HepG2 (cell line): ENCODE results near the gene KIAA0930. TPM values are rescaled to one million over a fixed set of nuclear protein-coding genes. Genes with fewer than 3 reads are reported as not detected.
A peak's percentile ranks its signal among the peaks of the same experiment; 100 is the strongest.

ENCODE experiments used
- ATF4 ChIP-seq, 2 experiments: fragments of 450-650 bp in 1 of 2; sonication (generic) in 1 of 2; formaldehyde crosslinking; IDR thresholded peaks; 2 replicates each; pipeline versions ENCODE4 v1.5.0 to v1.8.0; 2020 to 2022; ENCODE audit warnings: mild to moderate bottlenecking in 1 of 2, missing genetic modification reagents in 1 of 2
- BATF2 ChIP-seq: sonication (generic); formaldehyde crosslinking; IDR thresholded peaks from 2 replicates; pipeline ENCODE4 v1.8.0; 2022; ENCODE audit warnings: mild to moderate bottlenecking, missing genetic modification reagents, moderate library complexity
- HOXA3 ChIP-seq: sonication (generic); formaldehyde crosslinking; IDR thresholded peaks from 2 replicates; pipeline ENCODE4 v1.5.0; 2020; ENCODE audit warnings: missing genetic modification reagents
- JUND ChIP-seq: sonication (generic); formaldehyde crosslinking; IDR thresholded peaks from 2 replicates; pipeline ENCODE4 v1.8.0; 2022; ENCODE audit warnings: mild to moderate bottlenecking, missing genetic modification reagents
- NBN ChIP-seq: fragments of 450-650 bp; conservative IDR thresholded peaks from 2 replicates; pipeline ENCODE4 v1.6.1; 2017
- PAXIP1 ChIP-seq: sonication (generic); formaldehyde crosslinking; conservative IDR thresholded peaks from 2 replicates; pipeline ENCODE4 v1.4.0; 2020; ENCODE audit warnings: mild to moderate bottlenecking, missing genetic modification reagents, moderate library complexity
- SNRNP70 ChIP-seq: fragments of 200-400 bp; formaldehyde crosslinking; IDR thresholded peaks from 2 replicates; pipeline ENCODE4 v1.6.1; 2017; ENCODE audit warnings: mild to moderate bottlenecking, low read depth, low read length, moderate library complexity
- TBX3 ChIP-seq: fragments of 450-650 bp; IDR thresholded peaks from 2 replicates; pipeline ENCODE4 v1.6.1; 2017; ENCODE audit warnings: antibody characterized with exemption, mild to moderate bottlenecking, inconsistent platforms, borderline replicate concordance
- ZNF10 ChIP-seq: sonication (generic); formaldehyde crosslinking; IDR thresholded peaks from 2 replicates; pipeline ENCODE4 v1.4.0; 2020; ENCODE audit warnings: mild to moderate bottlenecking, low read depth, missing genetic modification reagents, borderline replicate concordance
- ZNF362 ChIP-seq: sonication (generic); formaldehyde crosslinking; IDR thresholded peaks from 2 replicates; pipeline ENCODE4 v1.4.0; 2020; ENCODE audit warnings: missing genetic modification reagents, mild to moderate bottlenecking, borderline replicate concordance
- ZNF446 ChIP-seq: sonication (generic); formaldehyde crosslinking; IDR thresholded peaks from 2 replicates; pipeline ENCODE4 v1.5.0; 2020; ENCODE audit warnings: mild to moderate bottlenecking, missing genetic modification reagents
- polyA plus RNA-seq, 8 experiments: library from polyadenylated mRNA; depleted of rRNA in 3 of 8; stranded (reverse) in 7 of 8; unstranded in 1 of 8; fragments of >200 nt; fragmentation: Illumina TruSeq in 4 of 8; extraction: Trizol in 4 of 8; gene quantifications; 2 replicates each; pipeline versions ENCODE4 v1.2.1 to v1.2.3, GENCODE V29; 2011 to 2016; ENCODE audit warnings: low read depth in 4 of 8, missing spikeins in 1 of 8, mixed read lengths in 1 of 8; ENCODE audit not compliant: insufficient read depth in 1 of 8
- total RNA-seq, 5 experiments: library from RNA; depleted of rRNA; stranded (reverse); fragments of >200 nt; fragmentation: Illumina TruSeq; extraction: Trizol; gene quantifications; 2 replicates each; pipeline ENCODE4 v1.2.3, GENCODE V29; 2016; ENCODE audit warnings: low read depth in 1 of 5
- TF ChIP-seq, protein P1 (sequence below): sonication (generic); formaldehyde crosslinking; IDR thresholded peaks from 2 replicates; pipeline ENCODE4 v1.5.0; 2020; ENCODE audit warnings: mild to moderate bottlenecking, missing genetic modification reagents, borderline replicate concordance

KIAA0930 gene
- total and polyA plus RNA-seq, 2 of the 13 experiments (the other 11 are each of a cell fraction or from before 2014, with no cell fraction given) = 27.0 to 38.2 TPM

- TF ChIP-seq, protein P1, sequence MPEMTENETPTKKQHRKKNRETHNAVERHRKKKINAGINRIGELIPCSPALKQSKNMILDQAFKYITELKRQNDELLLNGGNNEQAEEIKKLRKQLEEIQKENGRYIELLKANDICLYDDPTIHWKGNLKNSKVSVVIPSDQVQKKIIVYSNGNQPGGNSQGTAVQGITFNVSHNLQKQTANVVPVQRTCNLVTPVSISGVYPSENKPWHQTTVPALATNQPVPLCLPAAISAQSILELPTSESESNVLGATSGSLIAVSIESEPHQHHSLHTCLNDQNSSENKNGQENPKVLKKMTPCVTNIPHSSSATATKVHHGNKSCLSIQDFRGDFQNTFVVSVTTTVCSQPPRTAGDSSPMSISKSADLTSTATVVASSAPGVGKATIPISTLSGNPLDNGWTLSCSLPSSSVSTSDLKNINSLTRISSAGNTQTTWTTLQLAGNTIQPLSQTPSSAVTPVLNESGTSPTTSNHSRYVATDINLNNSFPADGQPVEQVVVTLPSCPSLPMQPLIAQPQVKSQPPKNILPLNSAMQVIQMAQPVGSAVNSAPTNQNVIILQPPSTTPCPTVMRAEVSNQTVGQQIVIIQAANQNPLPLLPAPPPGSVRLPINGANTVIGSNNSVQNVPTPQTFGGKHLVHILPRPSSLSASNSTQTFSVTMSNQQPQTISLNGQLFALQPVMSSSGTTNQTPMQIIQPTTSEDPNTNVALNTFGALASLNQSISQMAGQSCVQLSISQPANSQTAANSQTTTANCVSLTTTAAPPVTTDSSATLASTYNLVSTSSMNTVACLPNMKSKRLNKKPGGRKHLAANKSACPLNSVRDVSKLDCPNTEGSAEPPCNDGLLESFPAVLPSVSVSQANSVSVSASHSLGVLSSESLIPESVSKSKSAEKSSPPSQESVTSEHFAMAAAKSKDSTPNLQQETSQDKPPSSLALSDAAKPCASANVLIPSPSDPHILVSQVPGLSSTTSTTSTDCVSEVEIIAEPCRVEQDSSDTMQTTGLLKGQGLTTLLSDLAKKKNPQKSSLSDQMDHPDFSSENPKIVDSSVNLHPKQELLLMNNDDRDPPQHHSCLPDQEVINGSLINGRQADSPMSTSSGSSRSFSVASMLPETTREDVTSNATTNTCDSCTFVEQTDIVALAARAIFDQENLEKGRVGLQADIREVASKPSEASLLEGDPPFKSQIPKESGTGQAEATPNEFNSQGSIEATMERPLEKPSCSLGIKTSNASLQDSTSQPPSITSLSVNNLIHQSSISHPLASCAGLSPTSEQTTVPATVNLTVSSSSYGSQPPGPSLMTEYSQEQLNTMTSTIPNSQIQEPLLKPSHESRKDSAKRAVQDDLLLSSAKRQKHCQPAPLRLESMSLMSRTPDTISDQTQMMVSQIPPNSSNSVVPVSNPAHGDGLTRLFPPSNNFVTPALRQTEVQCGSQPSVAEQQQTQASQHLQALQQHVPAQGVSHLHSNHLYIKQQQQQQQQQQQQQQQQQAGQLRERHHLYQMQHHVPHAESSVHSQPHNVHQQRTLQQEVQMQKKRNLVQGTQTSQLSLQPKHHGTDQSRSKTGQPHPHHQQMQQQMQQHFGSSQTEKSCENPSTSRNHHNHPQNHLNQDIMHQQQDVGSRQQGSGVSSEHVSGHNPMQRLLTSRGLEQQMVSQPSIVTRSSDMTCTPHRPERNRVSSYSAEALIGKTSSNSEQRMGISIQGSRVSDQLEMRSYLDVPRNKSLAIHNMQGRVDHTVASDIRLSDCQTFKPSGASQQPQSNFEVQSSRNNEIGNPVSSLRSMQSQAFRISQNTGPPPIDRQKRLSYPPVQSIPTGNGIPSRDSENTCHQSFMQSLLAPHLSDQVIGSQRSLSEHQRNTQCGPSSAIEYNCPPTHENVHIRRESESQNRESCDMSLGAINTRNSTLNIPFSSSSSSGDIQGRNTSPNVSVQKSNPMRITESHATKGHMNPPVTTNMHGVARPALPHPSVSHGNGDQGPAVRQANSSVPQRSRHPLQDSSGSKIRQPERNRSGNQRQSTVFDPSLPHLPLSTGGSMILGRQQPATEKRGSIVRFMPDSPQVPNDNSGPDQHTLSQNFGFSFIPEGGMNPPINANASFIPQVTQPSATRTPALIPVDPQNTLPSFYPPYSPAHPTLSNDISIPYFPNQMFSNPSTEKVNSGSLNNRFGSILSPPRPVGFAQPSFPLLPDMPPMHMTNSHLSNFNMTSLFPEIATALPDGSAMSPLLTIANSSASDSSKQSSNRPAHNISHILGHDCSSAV (CRISPR knock-in tag) = no peak
- TF ChIP-seq PAXIP1 (CRISPR knock-in tag) = 0 out of 2 replicates have a peak, but pooled peaks have one; percentile 17
- TF ChIP-seq ZNF362 (CRISPR knock-in tag) = no peak
- TF ChIP-seq HOXA3 (CRISPR knock-in tag) = peak; percentile 72
- TF ChIP-seq ZNF446 = no peak
- no peak for TF ChIP-seq SNRNP70
- TF ChIP-seq JUND (CRISPR knock-in tag) = no peak
- no peak for TF ChIP-seq ZNF10
- TF ChIP-seq ATF4 (CRISPR knock-in tag; IDR thresholded peaks at IDR 0.05) = peak in 1 of 2 experiments; percentile 59; a peak in 1 of 4 replicates
- TF ChIP-seq BATF2 = no peak
- no peak for TF ChIP-seq NBN
- TF ChIP-seq TBX3 = no peak
Observed at GRCh38 chr22:45263463-45264269, 23.0 kb upstream of the KIAA0930 start (continued).
